Activated CD8-positive, alpha-beta T cell treated with anti-CD3 and anti-CD28 coated beads for 36 hours (primary cell): ENCODE measurements around the gene NLRP12. TPM values are rescaled to one million over a fixed set of nuclear protein-coding genes. Genes with fewer than 3 reads are reported as not detected.
"Not testable (repeated sequence)": the region's sequence is repeated elsewhere in the genome, so short reads cannot be mapped to it uniquely, and the experiment has no call there.

ENCODE experiments used
- ATAC-seq: fragments of 200-7000 bp; cut with Tn5 transposase; one replicate; pipeline ENCODE4 v1.10.0; 2021; ENCODE audit warnings: mild to moderate bottlenecking, moderate library complexity
- CTCF ChIA-PET: fragments of 350-600 bp; sonication (Branson Sonifier 250); formaldehyde crosslinking; loops from one replicate; lab custom pipeline; 2021; ENCODE audit warnings: antibody characterized with exemption; lab: Charles Lee
- POLR2A ChIA-PET: fragments of 350-600 bp; sonication (Branson Sonifier 250); formaldehyde crosslinking; loops from one replicate; lab custom pipeline; 2021; ENCODE audit warnings: antibody characterized with exemption; lab: Charles Lee
- DNase-seq: peaks from one replicate; pipeline ENCODE4 v3.0.0-alpha.2; 2020
- H3K27ac Mint-ChIP-seq: one replicate; pipeline ENCODE4 v1.8.0; 2021; ENCODE audit warnings: mild to moderate bottlenecking, mixed read lengths
- H3K27me3 Mint-ChIP-seq: one replicate; pipeline ENCODE4 v1.8.0; 2021; ENCODE audit warnings: mixed read lengths
- H3K36me3 Mint-ChIP-seq: one replicate; pipeline ENCODE4 v1.8.0; 2021; ENCODE audit warnings: low read depth, mixed read lengths
- H3K4me1 Mint-ChIP-seq: one replicate; pipeline ENCODE4 v1.8.0; 2021; ENCODE audit warnings: low read depth, mixed read lengths
- H3K4me3 Mint-ChIP-seq: one replicate; pipeline ENCODE4 v1.8.0; 2021; ENCODE audit warnings: mild to moderate bottlenecking, moderate library complexity, mixed read lengths
- H3K9me3 Mint-ChIP-seq: one replicate; pipeline ENCODE4 v1.8.0; 2021; ENCODE audit warnings: mixed read lengths
- CTCF ChIP-seq: fragments of 200-600 bp; IDR thresholded peaks from one replicate; pipeline ENCODE4 v1.8.0; 2022; ENCODE audit warnings: antibody characterized with exemption, mild to moderate bottlenecking
- intact Hi-C: fragments of 100-400 bp; cut with micrococcal nuclease; formaldehyde crosslinking; loops from one replicate; pipeline ENCODE4 v1.10.0; 2022
- total RNA-seq, 2 experiments: library from RNA; stranded (reverse); gene quantifications; one replicate each; pipeline ENCODE4 v1.2.3, GENCODE V29; 2021

The NLRP12 gene
- total RNA-seq = under 1 TPM in 1 of 2 experiments, not detected in 1; 0.07 TPM

- TF ChIP-seq CTCF = no peak
- intact Hi-C loops = no loop called here
- peak within 1 kb of the TSS; percentile 45 for H3K4me3 Mint-ChIP-seq
- ATAC-seq (no peak), DNase-seq (peak; percentile 18)
- no peak within 1 kb of the TSS for H3K27ac Mint-ChIP-seq
- CTCF ChIA-PET = interaction anchor here (2.1 kb wide), 1 partner anchor 31 kb away, joined by 5 read pairs; no protein-coding TSS in a partner anchor
- peaks cover 26% of the 10 kb centered on the region for H3K27me3 Mint-ChIP-seq
- no peaks in the 10 kb centered on the region for H3K36me3 Mint-ChIP-seq
- POLR2A ChIA-PET = no interaction called here
- no peaks in the 10 kb centered on the region for H3K9me3 Mint-ChIP-seq
- H3K4me1 Mint-ChIP-seq = no peaks in the 10 kb centered on the region
Measured at GRCh38 chr19:53824134-53824611, at the start of gene NLRP12. TSS of gene NLRP12 (minus strand) at chr19:53824314. CDS start at chr19:53824174, 140 bp downstream.

GRCh38 chr19:53872762-53873161, 48.6 kb upstream of the NLRP12 start:
- TF ChIP-seq CTCF = no peak
- ATAC-seq (no peak), DNase-seq (no peak)
- Mint-ChIP-seq H3K4me1 (peaks cover 57% of the 10 kb centered on the region), H3K27ac (peak overlapping the region; percentile 57), H3K27me3 (no peaks in the 10 kb centered on the region), H3K4me3 (no peak overlapping the region), H3K9me3 (no peaks in the 10 kb centered on the region), H3K36me3 (peaks cover 42% of the 10 kb centered on the region)
- ChIA-PET POLR2A (interaction anchor here (1.0 kb wide), 1 partner anchor 287 kb away, joined by 3 read pairs; the partner anchor contains the start of gene LENG1), CTCF (no interaction called here)
- intact Hi-C loops = no loop called here

- ChIA-PET CTCF (interaction anchor here (1.0 to 1.3 kb wide), 2 partner anchors 36 to 158 kb away, joined by 3 read pairs; no protein-coding TSS in a partner anchor), POLR2A (interaction anchor here (0.9 to 1.9 kb wide), 3 partner anchors 8 to 18 kb away, joined by 3 to 7 read pairs (median 4); no protein-coding TSS in a partner anchor)
- no peak for TF ChIP-seq CTCF
- Mint-ChIP-seq H3K36me3 (peaks cover 37% of the 10 kb centered on the region), H3K4me1 (peaks cover 49% of the 10 kb centered on the region), H3K9me3 (no peaks in the 10 kb centered on the region), H3K27me3 (no peaks in the 10 kb centered on the region), H3K4me3 (peak overlapping the region; percentile 34), H3K27ac (peak overlapping the region; percentile 73)
- DNase-seq (no peak), ATAC-seq (no peak)
- intact Hi-C loops = no loop called here
Measured at GRCh38 chr19:53871454-53871853, 47.3 kb upstream of the NLRP12 start.

- Mint-ChIP-seq H3K4me3 (peak overlapping the region; percentile 65), H3K9me3 (no peaks in the 10 kb centered on the region), H3K27ac (peak overlapping the region; percentile 63), H3K27me3 (no peaks in the 10 kb centered on the region), H3K4me1 (peaks cover 49% of the 10 kb centered on the region), H3K36me3 (peaks cover 32% of the 10 kb centered on the region)
- ATAC-seq = no peak
- ChIA-PET CTCF (no interaction called here), POLR2A (interaction anchor here (0.8 to 1.9 kb wide), 4 partner anchors 8 to 17 kb away, joined by 3 to 7 read pairs (median 4); no protein-coding TSS in a partner anchor)
- intact Hi-C loops = no loop called here
- TF ChIP-seq CTCF = no peak
- peak; percentile 11 for DNase-seq
Measured at GRCh38 chr19:53870485-53870844, 46.4 kb upstream of the NLRP12 start.

GRCh38 chr19:53869805-53870484, 45.8 kb upstream of the NLRP12 start:
- H3K27me3 Mint-ChIP-seq, CTCF ChIA-PET, DNase-seq, ATAC-seq, H3K9me3 Mint-ChIP-seq, intact Hi-C loops: not testable (repeated sequence)
- POLR2A ChIA-PET = interaction anchor here (1.3 kb wide), 1 partner anchor 9 kb away, joined by 4 read pairs; no protein-coding TSS in a partner anchor
- H3K4me1 Mint-ChIP-seq = peaks cover 46% of the 10 kb centered on the region
- H3K36me3 Mint-ChIP-seq = peaks cover 31% of the 10 kb centered on the region
- peak overlapping the region; percentile 84 for H3K27ac Mint-ChIP-seq
- H3K4me3 Mint-ChIP-seq = peak overlapping the region; percentile 92
